NOMO-1 treated with dmso at 0.1 percent for 144 hours (cell line): ENCODE results near the gene SULT1A2.
"Not testable (repeated sequence)": the region's sequence is repeated elsewhere in the genome, so short reads cannot be mapped to it uniquely, and the experiment has no call there.

Experiments
- DNase-seq: peaks from one replicate; lab custom pipeline; 2025; ENCODE audit not compliant: unreplicated experiment; lab: John Stamatoyannopoulos, UW

SULT1A2 gene

GRCh38 chr16:28609631-28610594, 13.1 kb upstream of the SULT1A2 start, which contains the start of gene SULT1A1:
TSS of gene SULT1A1 (minus strand) at chr16:28610044. CDS start at chr16:28608855, 1,189 bp downstream.
- no peak for DNase-seq

DNA sequence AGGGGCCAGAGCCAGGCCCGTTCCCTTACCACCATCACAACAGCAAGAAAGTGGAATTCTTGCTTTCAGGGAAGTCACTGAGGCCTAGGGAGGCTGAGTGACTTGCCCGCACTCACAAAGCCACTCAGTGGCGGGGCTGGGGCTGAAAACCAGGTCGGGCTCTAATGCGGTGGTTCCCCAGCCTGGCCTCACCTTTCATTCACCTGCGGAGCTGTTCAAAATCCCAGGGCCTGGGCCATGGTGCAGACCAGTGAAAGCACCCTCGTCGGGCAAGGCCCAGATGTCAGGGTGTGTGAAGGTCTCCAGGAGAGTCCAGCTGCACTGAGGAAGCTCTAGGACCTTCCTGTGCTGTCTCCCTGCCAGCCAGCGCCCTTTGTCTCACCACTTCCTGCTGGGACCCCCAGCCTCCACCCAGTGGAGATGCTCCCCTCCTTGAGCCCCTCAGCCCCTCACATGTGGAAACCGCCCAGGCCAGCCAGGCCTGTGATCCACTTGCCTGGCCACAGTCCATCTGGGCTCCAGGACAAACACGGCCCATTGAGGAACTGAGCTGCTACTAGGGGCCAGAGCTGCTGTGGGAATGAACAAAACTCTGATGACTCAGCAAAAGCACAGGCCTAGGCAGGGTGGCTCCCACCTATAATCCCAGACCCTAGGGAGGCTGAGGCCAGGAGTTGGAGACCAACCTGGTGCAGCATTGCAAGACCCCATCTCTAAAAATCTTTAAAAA, 12.2 kb upstream of the SULT1A2 start:
- not testable (repeated sequence) for DNase-seq

- DNase-seq: not testable (repeated sequence)
Measured at GRCh38 chr16:28608496-28608808, 11.6 kb upstream of the SULT1A2 start.

- DNase-seq: not testable (repeated sequence)
Measured at GRCh38 chr16:28607681-28608495, 11.0 kb upstream of the SULT1A2 start.

- DNase-seq: no peak
Measured at GRCh38 chr16:28607116-28607623, 10.3 kb upstream of the SULT1A2 start.

DNA sequence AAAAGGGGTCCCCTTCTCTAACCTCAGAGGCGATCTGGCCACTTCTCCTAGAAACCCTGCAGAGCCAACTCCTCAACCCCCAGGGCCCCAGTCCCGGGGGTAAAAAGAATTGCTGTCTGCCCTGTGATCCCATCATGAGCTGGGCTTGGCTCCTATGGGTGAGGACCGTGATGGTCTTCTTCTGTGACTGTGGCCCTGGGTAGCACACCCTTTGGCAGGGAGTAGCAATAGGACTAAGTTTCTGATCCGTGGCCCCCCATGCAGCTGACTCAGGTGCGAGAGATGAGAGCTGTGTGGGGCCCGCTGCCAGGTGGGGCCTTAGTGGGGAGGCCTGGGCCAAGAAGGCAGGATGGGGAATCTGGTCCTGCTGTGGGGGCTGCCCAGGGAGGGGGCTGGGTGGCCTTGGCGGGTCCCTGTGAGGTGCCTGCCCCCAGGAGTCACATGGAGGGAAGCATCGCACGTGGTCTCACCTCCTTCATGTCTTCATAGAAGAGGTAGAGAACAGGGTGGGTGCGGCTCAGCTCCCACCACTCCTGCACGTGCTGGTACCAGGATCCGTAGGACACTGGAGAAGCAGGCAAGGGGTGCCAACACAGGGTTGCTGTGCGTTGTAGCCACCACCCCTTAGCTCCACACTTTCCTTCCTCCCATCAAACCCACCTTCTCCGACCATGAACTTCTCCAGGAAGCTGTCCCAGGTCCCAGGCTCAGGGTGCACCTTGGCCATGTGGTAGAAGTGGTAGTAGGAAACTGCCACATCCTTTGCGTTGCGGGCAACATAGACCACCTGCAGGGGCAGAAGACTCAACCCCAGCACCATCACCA, 9.7 kb upstream of the SULT1A2 start:
- no peak for DNase-seq

GRCh38 chr16:28604186-28604565, 7.3 kb upstream of the SULT1A2 start:
- DNase-seq: no peak

GRCh38 chr16:28603381-28604185, 6.7 kb upstream of the SULT1A2 start:
- no peak for DNase-seq

DNA sequence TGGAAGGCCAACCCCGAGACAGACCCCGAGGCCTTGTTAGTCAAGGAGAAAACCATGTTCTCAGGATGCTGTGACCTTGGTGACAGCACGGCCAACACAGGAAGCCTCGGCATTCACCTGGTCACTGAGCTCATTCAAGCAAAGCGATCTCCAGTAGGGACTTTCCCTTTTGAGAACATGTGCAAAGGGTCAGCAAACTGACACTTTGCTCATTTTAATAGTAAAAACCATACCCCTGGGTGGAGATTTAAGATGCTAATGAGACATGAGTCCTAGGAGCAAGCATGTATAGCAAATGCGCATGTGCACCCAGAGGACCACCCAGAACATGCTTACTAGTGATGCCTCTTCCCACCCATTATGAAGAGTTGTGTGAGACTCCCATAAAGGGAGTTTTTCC, 5.7 kb upstream of the SULT1A2 start:
- DNase-seq: no peak

- not testable (repeated sequence) for DNase-seq
Measured at GRCh38 chr16:28602062-28602461, 5.2 kb upstream of the SULT1A2 start.

DNA sequence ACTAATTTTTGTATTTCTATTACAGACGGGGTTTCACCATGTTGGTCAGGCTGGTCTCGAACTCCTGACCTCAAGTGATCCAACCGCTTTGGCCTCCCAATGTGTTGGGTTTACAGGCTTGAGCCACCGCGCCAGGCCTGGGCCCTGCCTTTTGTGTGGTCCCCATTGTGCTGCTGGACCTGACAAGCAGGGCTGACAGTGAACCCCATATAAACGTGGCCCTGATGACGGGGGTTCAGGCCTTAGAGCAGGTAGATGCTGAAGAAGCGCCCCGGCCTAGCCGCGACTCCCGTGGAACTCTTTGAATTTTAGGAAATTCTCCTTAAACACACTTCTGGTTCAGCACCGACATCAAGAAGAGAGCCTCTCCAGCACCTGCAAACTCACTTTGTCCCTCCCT, 4.7 kb upstream of the SULT1A2 start:
- not testable (repeated sequence) for DNase-seq

DNA sequence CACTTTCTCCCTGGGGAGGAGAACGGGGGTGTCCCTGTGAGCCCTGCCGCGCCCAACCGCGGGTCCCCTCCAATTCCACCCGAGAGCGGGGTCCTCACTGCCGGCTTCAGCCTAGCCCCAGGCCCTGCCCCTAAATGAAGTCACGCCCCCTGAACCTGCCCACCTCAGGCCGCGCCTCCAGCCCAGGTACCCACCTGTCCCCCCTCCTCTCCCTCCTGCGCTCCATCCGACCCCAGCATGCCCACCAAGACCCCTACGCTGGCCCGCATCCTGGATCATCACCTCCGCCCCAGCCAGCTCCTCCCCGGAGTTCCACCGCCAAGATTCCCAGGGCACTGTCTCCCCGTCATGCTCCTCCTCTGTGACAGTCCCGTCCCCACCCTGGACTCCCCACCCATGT, 4.1 kb upstream of the SULT1A2 start:
- DNase-seq: not testable (repeated sequence)

- DNase-seq: not testable (repeated sequence)
Measured at GRCh38 chr16:28599377-28600285, 2.8 kb upstream of the SULT1A2 start.

- DNase-seq: peak; percentile 33
Measured at GRCh38 chr16:28597692-28598261, 927 bp upstream of the SULT1A2 start.

- no peak for DNase-seq
Measured at GRCh38 chr16:28596115-28596630, 677 bp downstream of the SULT1A2 start.

- DNase-seq: not testable (repeated sequence)
Measured at GRCh38 chr16:28595451-28595850, 1.4 kb downstream of the SULT1A2 start.

- DNase-seq: no peak
Measured at GRCh38 chr16:28592979-28593553, 3.8 kb downstream of the SULT1A2 start.
